OCI-LY1 (cell line): Measurements from ENCODE around the gene PNLIPRP1.

ENCODE experiments used
- CTCF ChIP-seq: fragments of 200-600 bp; sonication (generic), shearing (Covaris generic); IDR thresholded peaks from 2 replicates; pipeline ENCODE4 v1.5.1; 2017; ENCODE audit warnings: mild to moderate bottlenecking, antibody characterized with exemption, low read length, moderate library complexity, mixed read lengths
- EZH2 ChIP-seq: fragments of 200-600 bp; sonication (generic), shearing (Covaris generic); IDR thresholded peaks from 2 replicates; pipeline ENCODE4 v1.8.0; 2017; ENCODE audit warnings: borderline replicate concordance, mixed run types, mild to moderate bottlenecking, antibody characterized with exemption, low read length, moderate library complexity, mixed read lengths

DNA sequence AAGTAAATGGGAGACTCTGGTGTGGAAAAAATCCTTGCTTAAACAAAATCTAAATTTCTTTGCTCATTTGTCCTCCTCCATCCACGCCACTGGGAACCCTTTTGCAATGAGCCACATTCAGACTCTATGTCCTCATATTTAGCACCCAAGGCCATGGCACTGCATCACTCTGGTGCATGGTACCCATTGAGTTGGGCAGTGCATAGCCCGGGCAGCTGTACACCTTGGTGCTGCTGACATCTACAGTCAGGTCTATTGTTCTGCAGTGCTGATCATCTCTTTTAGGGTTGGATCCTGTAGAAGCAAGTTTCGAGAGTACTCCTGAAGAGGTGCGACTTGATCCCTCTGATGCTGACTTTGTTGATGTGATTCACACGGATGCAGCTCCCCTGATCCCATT, 6.8 kb downstream of the PNLIPRP1 start:
- no peak for TF ChIP-seq CTCF
- TF ChIP-seq EZH2 = no peak
